Stimulated activated CD8-positive, alpha-beta memory T cell treated with anti-CD3 and anti-CD28 coated beads, Interleukin-7, amount 100 ng/mL, for 1 hour (primary cell): Measurements from ENCODE around the gene DNAH6.
"Not testable (repeated sequence)": the region's sequence is repeated elsewhere in the genome, so short reads cannot be mapped to it uniquely, and the experiment has no call there.

Experiments used
- DNase-seq, 2 donors: peaks; one replicate each; pipeline ENCODE4 v3.0.0-alpha.2; 2020; ENCODE audit warnings: low read depth in 2 of 2

Gene DNAH6

GRCh38 chr2:84840306-84840705 is 324.0 kb downstream of the DNAH6 start:
- DNase-seq: no peak

GRCh38 chr2:84841577-84841976 is 325.3 kb downstream of the DNAH6 start:
- DNase-seq: no peak

DNA sequence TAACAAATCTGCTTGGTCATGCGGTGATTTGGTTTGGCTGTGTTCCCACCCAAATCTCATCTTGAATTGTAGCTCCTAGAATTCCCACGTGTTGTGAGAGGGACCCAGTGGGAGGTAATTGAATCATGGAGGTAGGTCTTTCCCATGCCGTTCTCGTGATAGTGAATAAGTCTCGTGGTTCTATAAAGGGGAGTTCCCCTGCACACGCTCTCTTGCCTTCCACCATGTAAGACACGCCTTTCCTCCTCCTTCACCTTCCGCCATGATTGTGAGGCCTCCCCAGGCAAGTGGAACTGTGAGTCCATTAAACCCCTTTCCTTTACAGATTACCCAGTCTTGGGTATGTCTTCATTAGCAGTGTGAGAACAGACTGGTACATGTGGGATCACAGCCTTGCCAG is 327.8 kb downstream of the DNAH6 start:
- no peak for DNase-seq

DNA sequence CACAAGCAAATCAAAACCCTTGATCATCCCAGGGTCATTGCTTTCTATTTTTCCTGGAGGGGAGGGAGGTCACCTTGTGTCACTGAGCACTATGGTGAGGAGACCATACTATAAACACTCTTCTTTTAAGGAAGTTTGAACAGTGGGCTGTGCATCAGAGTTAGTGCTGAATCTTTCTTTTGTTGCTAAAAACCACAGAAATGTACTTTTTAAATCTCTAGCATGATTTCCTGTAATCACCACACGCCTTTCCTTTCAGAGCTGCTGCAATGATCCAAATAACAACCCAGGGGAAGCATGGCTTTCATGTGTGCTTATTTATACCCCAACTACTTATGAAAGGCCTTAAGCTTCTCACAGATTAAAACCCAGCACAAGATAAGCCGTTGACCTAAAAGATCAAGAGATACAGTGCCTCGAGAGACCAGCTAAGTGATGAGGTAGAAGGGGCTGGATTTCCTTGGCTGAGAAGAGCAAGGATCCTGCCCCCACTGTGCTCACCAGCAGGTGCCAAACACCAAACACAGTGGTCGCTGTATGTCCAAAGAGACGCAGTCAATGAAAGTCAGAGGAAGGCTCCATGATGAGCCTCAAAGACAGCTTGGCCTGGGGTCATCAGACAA is 329.9 kb downstream of the DNAH6 start:
- DNase-seq: peak in 1 of 2 donors; percentile 11

DNA sequence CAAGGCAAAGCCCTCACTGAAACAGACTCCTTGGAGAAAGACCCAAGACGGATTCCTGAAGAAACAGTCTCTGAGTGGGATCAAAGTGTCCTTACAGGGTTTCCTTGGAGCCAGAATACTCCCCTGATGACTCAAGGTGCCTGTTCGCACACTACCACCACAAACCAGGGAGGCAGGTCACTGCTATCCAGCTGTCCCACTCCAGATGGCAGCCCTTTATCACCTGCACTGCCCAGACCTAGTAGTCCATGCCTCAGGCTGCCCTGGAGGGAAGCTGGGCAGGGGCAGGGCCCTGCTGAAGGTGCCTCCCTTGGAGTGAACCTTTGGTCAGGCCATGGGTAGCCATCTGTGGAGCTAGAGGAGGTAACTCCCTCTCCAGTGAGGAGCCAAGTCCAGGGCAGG is 330.4 kb downstream of the DNAH6 start:
- no peak for DNase-seq

- no peak for DNase-seq
Measured at GRCh38 chr2:84847326-84848050, 331.2 kb downstream of the DNAH6 start.

DNA sequence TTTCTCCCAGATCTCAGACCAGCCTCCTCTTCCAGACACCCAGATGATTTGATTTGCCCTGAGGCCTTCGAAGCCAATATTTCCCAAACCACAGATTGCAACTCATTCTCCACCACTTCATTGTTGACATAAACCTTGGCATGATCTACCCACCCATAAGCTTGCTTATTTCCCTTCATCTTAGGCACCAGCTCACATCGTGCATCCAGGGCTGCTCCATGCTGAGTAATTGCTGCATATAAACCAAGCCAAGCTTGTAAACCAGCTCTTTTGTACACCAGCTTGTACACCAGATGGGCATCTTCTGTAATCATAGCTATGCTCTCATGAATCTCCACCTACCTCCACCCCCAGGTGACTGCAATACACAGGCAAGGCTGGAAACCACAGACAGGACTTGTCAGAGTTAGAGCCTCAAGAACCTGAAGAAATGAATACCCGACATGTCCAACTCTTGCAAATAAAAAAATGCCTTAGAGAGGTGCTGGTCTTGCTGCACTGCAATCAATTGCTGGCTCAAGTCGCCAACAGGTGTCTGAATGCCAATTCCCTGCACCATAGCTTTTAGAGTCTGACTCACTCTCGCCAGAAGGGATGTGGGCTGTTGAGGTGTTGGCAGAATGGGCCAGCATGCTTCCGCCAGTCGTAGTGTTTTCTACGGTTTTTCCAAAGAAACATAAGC is 333.1 kb downstream of the DNAH6 start:
- peak in 1 of 2 donors; percentile 18 for DNase-seq

DNA sequence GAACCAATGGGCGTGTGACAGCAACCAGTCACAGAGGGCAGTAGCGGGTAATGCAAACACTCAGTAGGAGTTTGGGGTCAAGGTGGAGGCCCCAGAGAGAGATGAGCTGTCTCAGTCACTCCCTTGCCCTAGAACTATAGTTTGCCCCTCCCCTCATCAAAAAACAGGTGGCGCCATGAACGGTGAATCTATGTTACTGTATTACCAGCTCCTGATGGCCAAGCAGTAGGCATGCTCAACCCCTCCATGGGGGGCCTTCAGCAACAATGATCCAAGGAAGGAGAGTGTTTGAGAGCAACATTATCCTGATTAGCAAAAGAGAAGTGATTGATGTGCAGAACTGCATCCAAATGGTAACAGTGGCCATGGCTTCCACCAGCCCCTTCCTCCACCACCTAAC is 334.2 kb downstream of the DNAH6 start:
- no peak for DNase-seq

- DNase-seq: no peak
Measured at GRCh38 chr2:84851876-84852275, 335.6 kb downstream of the DNAH6 start.

DNA sequence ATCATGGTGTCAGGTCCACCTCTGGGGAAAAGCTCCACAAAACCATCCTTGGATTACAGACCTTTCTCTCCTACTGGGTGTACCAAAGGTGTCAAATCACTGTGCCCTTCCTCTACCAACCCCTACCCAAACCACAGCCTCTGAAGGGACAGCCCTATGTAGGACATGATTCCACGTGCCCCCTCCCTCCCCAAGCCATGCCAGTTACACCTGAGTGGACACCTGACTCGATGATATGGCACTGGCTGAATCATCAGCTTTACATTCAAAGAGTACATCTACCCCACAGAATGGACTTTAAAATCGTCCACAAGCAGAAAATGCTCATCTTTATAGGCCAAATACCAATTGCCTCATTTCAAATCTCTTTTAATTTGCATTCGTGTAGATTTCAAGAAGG is 338.6 kb downstream of the DNAH6 start:
- no peak for DNase-seq

DNA sequence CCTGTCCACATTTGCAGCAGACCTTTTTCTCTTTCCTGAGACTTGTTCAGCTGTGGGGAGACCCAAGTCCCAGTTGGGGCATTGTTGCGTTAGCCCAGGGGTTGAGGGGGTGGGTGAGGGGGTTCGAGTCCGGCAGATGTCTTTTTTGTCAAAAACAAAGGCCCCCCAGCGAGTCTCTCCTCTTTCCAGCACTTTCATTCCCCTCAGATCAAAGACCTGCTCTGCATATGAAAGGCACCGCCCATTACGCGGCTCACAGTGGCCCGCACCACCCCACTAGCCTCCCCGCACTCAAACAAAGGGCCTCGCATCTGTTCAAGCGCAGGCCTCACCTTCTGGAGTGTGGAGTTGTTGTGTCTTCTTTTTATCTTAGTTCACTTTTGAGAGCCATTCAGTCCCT is 339.4 kb downstream of the DNAH6 start:
- no peak for DNase-seq

- DNase-seq: no peak
Measured at GRCh38 chr2:84856787-84857186, 340.5 kb downstream of the DNAH6 start.

GRCh38 chr2:84857566-84857965 is 341.3 kb downstream of the DNAH6 start:
- no peak for DNase-seq

DNA sequence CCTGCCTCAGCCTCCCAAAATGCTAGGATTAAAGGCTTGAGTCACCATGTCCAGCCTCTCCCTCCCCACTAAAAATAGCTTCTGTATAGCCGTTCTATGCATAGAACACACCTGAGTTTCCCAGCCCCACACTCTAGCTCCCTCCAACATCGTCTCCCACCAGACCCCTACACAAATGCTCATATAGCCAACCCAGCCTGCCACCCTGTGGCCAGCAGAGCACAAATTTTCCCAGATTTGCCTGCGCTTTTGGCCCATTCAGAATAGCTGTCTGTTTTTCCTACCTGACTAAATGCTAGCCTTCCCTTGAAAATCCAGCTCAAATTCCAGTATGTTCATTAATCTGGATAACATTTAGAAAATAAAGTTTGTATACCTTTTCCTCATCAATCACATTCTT is 341.8 kb downstream of the DNAH6 start:
- no peak for DNase-seq

GRCh38 chr2:84858937-84859336 is 342.6 kb downstream of the DNAH6 start:
- DNase-seq: no peak

DNA sequence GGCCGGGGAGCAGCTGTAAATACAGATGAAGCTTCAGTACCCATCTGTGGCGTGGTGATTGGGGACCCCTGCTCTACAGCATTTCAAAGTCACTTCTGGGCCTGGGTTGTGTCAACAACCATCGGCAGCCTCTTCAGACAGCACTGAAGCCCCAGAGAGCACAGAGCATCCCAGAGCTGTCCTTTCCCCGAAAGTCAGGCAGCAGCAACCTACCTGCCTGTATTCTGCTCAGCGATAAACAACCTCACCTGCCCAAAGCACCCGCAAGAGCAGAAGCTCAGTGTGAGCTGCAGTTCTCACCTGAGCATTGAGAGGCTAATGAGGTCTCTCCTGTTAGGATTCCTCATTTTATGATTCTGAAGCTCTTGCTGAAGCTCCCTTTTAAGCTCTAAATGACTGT is 345.2 kb downstream of the DNAH6 start:
- DNase-seq: no peak

- DNase-seq: no peak
Measured at GRCh38 chr2:84862006-84862405, 345.7 kb downstream of the DNAH6 start.

- DNase-seq: no peak
Measured at GRCh38 chr2:84865181-84865783, 349.0 kb downstream of the DNAH6 start.

GRCh38 chr2:84866122-84866521 is 349.8 kb downstream of the DNAH6 start:
- no peak for DNase-seq

DNA sequence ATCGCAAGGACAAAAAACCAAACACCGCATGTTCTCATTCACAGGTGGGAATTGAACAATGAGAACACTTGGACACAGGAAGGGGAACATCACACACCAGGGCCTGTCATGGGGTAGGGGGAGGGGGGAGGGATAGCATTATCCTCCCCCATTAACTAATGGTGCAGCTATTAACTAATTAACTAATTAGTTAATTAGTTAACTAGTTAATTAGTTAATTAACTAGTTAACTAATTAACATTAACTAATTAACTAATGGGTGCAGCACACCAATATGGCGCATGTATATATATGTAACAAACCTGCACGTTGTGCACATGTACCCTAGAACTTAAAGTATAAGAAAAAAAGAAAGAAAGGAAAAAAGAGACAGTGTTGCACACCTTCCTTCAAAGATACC is 352.0 kb downstream of the DNAH6 start:
- DNase-seq: not testable (repeated sequence)
